ENCODE measurements around the gene DHH.

DHH gene

GRCh38 chr12:49091056-49091835 is 3.4 kb downstream of the DHH start:
- TF ChIP-seq SIN3A (IDR thresholded peaks at IDR 0.05; ENCODE audit: borderline replicate concordance, insufficient read depth, low read length) (no peak), POLR2AphosphoS5 (IDR thresholded peaks at IDR 0.05; ENCODE audit: low read depth, low read length) (no peak), FOXP2 (optimal IDR thresholded peaks at IDR 0.05; ENCODE audit: borderline replicate concordance, extremely low read depth, extremely low read length, insufficient read depth) (no peak), TAF1 (IDR thresholded peaks at IDR 0.05; ENCODE audit: borderline replicate concordance, insufficient read depth, low read length) (no peak)
- TF ChIP-seq, protein P1, sequence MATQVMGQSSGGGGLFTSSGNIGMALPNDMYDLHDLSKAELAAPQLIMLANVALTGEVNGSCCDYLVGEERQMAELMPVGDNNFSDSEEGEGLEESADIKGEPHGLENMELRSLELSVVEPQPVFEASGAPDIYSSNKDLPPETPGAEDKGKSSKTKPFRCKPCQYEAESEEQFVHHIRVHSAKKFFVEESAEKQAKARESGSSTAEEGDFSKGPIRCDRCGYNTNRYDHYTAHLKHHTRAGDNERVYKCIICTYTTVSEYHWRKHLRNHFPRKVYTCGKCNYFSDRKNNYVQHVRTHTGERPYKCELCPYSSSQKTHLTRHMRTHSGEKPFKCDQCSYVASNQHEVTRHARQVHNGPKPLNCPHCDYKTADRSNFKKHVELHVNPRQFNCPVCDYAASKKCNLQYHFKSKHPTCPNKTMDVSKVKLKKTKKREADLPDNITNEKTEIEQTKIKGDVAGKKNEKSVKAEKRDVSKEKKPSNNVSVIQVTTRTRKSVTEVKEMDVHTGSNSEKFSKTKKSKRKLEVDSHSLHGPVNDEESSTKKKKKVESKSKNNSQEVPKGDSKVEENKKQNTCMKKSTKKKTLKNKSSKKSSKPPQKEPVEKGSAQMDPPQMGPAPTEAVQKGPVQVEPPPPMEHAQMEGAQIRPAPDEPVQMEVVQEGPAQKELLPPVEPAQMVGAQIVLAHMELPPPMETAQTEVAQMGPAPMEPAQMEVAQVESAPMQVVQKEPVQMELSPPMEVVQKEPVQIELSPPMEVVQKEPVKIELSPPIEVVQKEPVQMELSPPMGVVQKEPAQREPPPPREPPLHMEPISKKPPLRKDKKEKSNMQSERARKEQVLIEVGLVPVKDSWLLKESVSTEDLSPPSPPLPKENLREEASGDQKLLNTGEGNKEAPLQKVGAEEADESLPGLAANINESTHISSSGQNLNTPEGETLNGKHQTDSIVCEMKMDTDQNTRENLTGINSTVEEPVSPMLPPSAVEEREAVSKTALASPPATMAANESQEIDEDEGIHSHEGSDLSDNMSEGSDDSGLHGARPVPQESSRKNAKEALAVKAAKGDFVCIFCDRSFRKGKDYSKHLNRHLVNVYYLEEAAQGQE (IDR thresholded peaks at IDR 0.05; ENCODE audit: insufficient read depth in 1 of 2, low read depth in 2 of 2, low read length in 2 of 2) = no peak

GRCh38 chr12:49089821-49090773 is 4.5 kb downstream of the DHH start:
- TF ChIP-seq FOXP2 (optimal IDR thresholded peaks at IDR 0.05; ENCODE audit: borderline replicate concordance, extremely low read depth, extremely low read length, insufficient read depth) (no peak), POLR2AphosphoS5 (IDR thresholded peaks at IDR 0.05; ENCODE audit: low read depth, low read length) (no peak)
- TF ChIP-seq, protein P1 (IDR thresholded peaks at IDR 0.05; ENCODE audit: insufficient read depth in 1 of 2, low read depth in 2 of 2, low read length in 2 of 2) = no peak

- TF ChIP-seq TAF1 (IDR thresholded peaks at IDR 0.05; ENCODE audit: borderline replicate concordance, insufficient read depth, low read length) (no peak), SIN3A (IDR thresholded peaks at IDR 0.05; ENCODE audit: borderline replicate concordance, insufficient read depth, low read length) (no peak), POLR2AphosphoS5 (IDR thresholded peaks at IDR 0.05; ENCODE audit: low read depth, low read length) (no peak), FOXP2 (optimal IDR thresholded peaks at IDR 0.05; ENCODE audit: borderline replicate concordance, extremely low read depth, extremely low read length, insufficient read depth) (no peak)
- TF ChIP-seq, protein P1 (IDR thresholded peaks at IDR 0.05; ENCODE audit: insufficient read depth in 1 of 2, low read depth in 2 of 2, low read length in 2 of 2) = no peak
These were observed 5.7 kb downstream of the DHH start for GRCh38 chr12:49088932-49089330.

DNA sequence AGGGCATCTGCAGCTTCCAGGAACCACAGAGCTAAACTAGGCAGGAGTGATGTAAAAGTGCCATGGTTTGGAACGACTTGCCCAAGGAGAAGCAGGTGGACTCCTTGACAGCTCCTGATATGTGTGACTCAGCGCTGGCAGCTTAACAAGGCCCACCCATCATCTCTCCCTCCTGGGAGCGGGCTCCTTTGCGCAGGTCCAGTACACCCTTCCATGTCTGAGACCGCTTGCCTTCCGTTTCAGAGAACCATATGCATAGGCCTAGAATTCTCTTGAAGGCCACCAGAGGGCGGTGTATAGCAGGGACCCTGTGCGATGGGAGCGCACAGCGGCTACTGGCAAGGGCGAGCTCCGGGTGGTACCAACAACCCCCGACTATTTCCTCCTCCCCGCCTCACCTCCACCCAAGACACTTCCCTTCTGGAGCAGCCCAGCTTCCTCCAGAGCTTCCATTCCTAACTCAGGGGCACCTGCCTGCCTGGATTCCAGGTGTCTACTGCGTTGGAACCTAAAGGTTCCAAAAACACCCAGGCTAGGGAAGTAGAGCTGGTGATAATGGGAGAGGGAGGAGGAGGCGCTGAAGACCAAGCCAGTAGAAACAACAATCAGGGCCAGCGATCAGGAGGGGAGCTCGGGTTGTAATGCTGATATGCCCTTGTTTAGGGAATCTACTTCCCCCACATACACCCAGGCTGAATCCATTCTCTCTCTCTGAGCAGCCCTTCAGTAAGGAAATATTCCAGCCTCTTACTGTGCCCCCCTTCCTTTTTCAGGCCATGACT is 6.3 kb downstream of the DHH start:
- TF ChIP-seq FOXP2 (optimal IDR thresholded peaks at IDR 0.05; ENCODE audit: borderline replicate concordance, extremely low read depth, extremely low read length, insufficient read depth) = peak; percentile 39
- TF ChIP-seq TAF1 (IDR thresholded peaks at IDR 0.05; ENCODE audit: borderline replicate concordance, insufficient read depth, low read length) = no peak

GRCh38 chr12:49086116-49086515 is 8.5 kb downstream of the DHH start:
- TF ChIP-seq TAF1 (IDR thresholded peaks at IDR 0.05; ENCODE audit: borderline replicate concordance, insufficient read depth, low read length) (no peak), POLR2AphosphoS5 (IDR thresholded peaks at IDR 0.05; ENCODE audit: low read depth, low read length) (no peak)
- TF ChIP-seq, protein P1 (IDR thresholded peaks at IDR 0.05; ENCODE audit: insufficient read depth in 1 of 2, low read depth in 2 of 2, low read length in 2 of 2) = no peak

Data from PFSK-1 (cell line).